GM23338 (cell line): Measurements from ENCODE around the gene HMGN1. TPM values are rescaled to one million over a fixed set of nuclear protein-coding genes. Genes with fewer than 3 reads are reported as not detected.

Experiments
- ATAC-seq: fragments of 200-7000 bp; cut with Tn5 transposase; 3 replicates; pipeline ENCODE4 v1.9.1; 2020
- DNase-seq: peaks from one replicate; pipeline ENCODE4 v3.0.0-alpha.2; 2015; ENCODE audit warnings: low spot score
- H2AFZ ChIP-seq: fragments of 200-600 bp; sonication (generic); 2 replicates; pipeline ENCODE4 v1.8.0; 2016; ENCODE audit warnings: antibody characterized with exemption, mild to moderate bottlenecking, moderate library complexity
- H3F3A ChIP-seq: fragments of 200-600 bp; sonication (generic); replicated peaks from 2 replicates; pipeline ENCODE4 v1.8.0; 2017; ENCODE audit warnings: antibody characterized with exemption, mixed run types, low read depth
- H3K27ac ChIP-seq: fragments of 200-600 bp; sonication (generic); 2 replicates; pipeline ENCODE4 v1.6.1; 2016; ENCODE audit warnings: low read depth
- H3K27me3 ChIP-seq: fragments of 200-600 bp; sonication (generic); 2 replicates; pipeline ENCODE4 v1.8.0; 2016; ENCODE audit warnings: mild to moderate bottlenecking, mixed run types, moderate library complexity; ENCODE audit not compliant: insufficient read depth
- H3K36me3 ChIP-seq: fragments of 200-600 bp; sonication (generic); 2 replicates; pipeline ENCODE4 v1.8.0; 2016; ENCODE audit warnings: mild to moderate bottlenecking; ENCODE audit not compliant: insufficient read depth
- H3K4me1 ChIP-seq: fragments of 200-600 bp; sonication (generic); 2 replicates; pipeline ENCODE4 v1.8.0; 2016; ENCODE audit warnings: mild to moderate bottlenecking, moderate library complexity; ENCODE audit not compliant: insufficient read depth
- H3K4me2 ChIP-seq: fragments of 200-600 bp; sonication (generic); 2 replicates; pipeline ENCODE4 v1.7.1; 2017; ENCODE audit warnings: mixed run types
- H3K4me3 ChIP-seq: fragments of 200-600 bp; sonication (generic); 2 replicates; pipeline ENCODE4 v1.6.1; 2016; ENCODE audit warnings: mixed run types
- H3K79me2 ChIP-seq: fragments of 200-600 bp; sonication (generic); replicated peaks from 2 replicates; pipeline ENCODE4 v1.8.0; 2017; ENCODE audit warnings: mild to moderate bottlenecking; ENCODE audit not compliant: insufficient read depth
- H3K9me2 ChIP-seq: fragments of 200-600 bp; sonication (generic); 2 replicates; pipeline ENCODE4 v1.8.0; 2017; ENCODE audit not compliant: insufficient read depth
- H4K20me1 ChIP-seq: fragments of 200-600 bp; sonication (generic); replicated peaks from 2 replicates; pipeline ENCODE4 v1.8.0; 2017; ENCODE audit warnings: mild to moderate bottlenecking; ENCODE audit not compliant: insufficient read depth
- H3K27ac Mint-ChIP-seq: 2 replicates; pipeline ENCODE4 v1.8.0; 2020; ENCODE audit warnings: inconsistent platforms, mild to moderate bottlenecking, moderate library complexity, mixed read lengths
- H3K27me3 Mint-ChIP-seq: 3 replicates; pipeline ENCODE4 v1.8.0; 2022; ENCODE audit warnings: low read depth, mild to moderate bottlenecking, moderate library complexity, mixed read lengths, inconsistent platforms; ENCODE audit not compliant: insufficient read depth, poor library complexity
- H3K36me3 Mint-ChIP-seq: 3 replicates; pipeline ENCODE4 v1.8.0; 2021; ENCODE audit warnings: low read depth, mild to moderate bottlenecking, inconsistent platforms, moderate library complexity, mixed read lengths
- H3K4me1 Mint-ChIP-seq: 3 replicates; pipeline ENCODE4 v1.8.0; 2020; ENCODE audit warnings: mild to moderate bottlenecking, inconsistent platforms, mixed read lengths
- H3K4me3 Mint-ChIP-seq: 3 replicates; pipeline ENCODE4 v1.8.0; 2021; ENCODE audit warnings: moderate library complexity, mild to moderate bottlenecking, inconsistent platforms, mixed read lengths
- H3K9me3 Mint-ChIP-seq: 3 replicates; pipeline ENCODE4 v1.8.0; 2020; ENCODE audit warnings: moderate library complexity, mild to moderate bottlenecking, inconsistent platforms, mixed read lengths
- CREB1 ChIP-seq: fragments of 250-450 bp; sonication (Bioruptor Pico); IDR thresholded peaks from 2 replicates; pipeline ENCODE4 v1.5.0; 2020; ENCODE audit warnings: low read depth, mild to moderate bottlenecking, moderate library complexity
- CTCF ChIP-seq, 2 experiments: fragments of 200-600 bp in 1 of 2; sonication (generic) in 1 of 2; conservative IDR thresholded peaks; 2 replicates each; pipeline versions ENCODE4 v1.5.1 to v1.6.1; 2016 to 2017; ENCODE audit warnings: antibody characterized with exemption in 2 of 2, low read depth in 2 of 2, mild to moderate bottlenecking in 2 of 2, moderate library complexity in 1 of 2
- ETS1 ChIP-seq: IDR thresholded peaks from 2 replicates; pipeline ENCODE4 v1.6.1; 2016; ENCODE audit warnings: antibody characterized with exemption
- EZH2 ChIP-seq: fragments of 200-600 bp; sonication (generic); IDR thresholded peaks from one replicate; pipeline ENCODE4 v1.8.0; 2017; ENCODE audit warnings: antibody characterized with exemption, mild to moderate bottlenecking, low read depth; ENCODE audit not compliant: unreplicated experiment
- EZH2phosphoT487 ChIP-seq: fragments of 200-600 bp; sonication (generic); IDR thresholded peaks from one replicate; pipeline ENCODE4 v1.8.1; 2018; ENCODE audit warnings: antibody characterized with exemption; ENCODE audit not compliant: unreplicated experiment
- JUNB ChIP-seq: IDR thresholded peaks from one replicate; pipeline ENCODE4 v1.6.1; 2016; ENCODE audit warnings: antibody characterized with exemption; ENCODE audit not compliant: unreplicated experiment
- NANOG ChIP-seq: IDR thresholded peaks from 2 replicates; pipeline ENCODE4 v1.6.1; 2016; ENCODE audit warnings: antibody characterized with exemption, borderline replicate concordance
- POLR2AphosphoS5 ChIP-seq: IDR thresholded peaks from 2 replicates; pipeline ENCODE4 v1.6.1; 2016; ENCODE audit warnings: antibody characterized with exemption, low read depth
- REST ChIP-seq: IDR thresholded peaks from one replicate; pipeline ENCODE4 v1.6.1; 2018; ENCODE audit warnings: antibody characterized with exemption; ENCODE audit not compliant: unreplicated experiment
- STAT1 ChIP-seq: IDR thresholded peaks from one replicate; pipeline ENCODE4 v1.6.1; 2016; ENCODE audit warnings: antibody characterized with exemption; ENCODE audit not compliant: unreplicated experiment
- ZNF114 ChIP-seq: fragments of 250-450 bp; sonication (Bioruptor Pico); IDR thresholded peaks from 2 replicates; pipeline ENCODE4 v1.5.0; 2020; ENCODE audit warnings: mild to moderate bottlenecking, moderate library complexity
- ZNF331 ChIP-seq: fragments of 250-450 bp; sonication (Bioruptor Pico); IDR thresholded peaks from 2 replicates; pipeline ENCODE4 v1.5.0; 2020; ENCODE audit warnings: low read depth, mild to moderate bottlenecking, moderate library complexity
- ZNF462 ChIP-seq: fragments of 250-450 bp; sonication (Bioruptor Pico); IDR thresholded peaks from 2 replicates; pipeline ENCODE4 v1.5.0; 2020; ENCODE audit warnings: mild to moderate bottlenecking, moderate library complexity
- polyA plus RNA-seq: library from polyadenylated mRNA; unstranded; fragments of >200 nt; fragmentation: Nextera tagmentation; extraction: Ambion mirVana; gene quantifications from 2 replicates; pipeline ENCODE4 v1.2.1, GENCODE V29; 2016
- total RNA-seq: library from RNA; depleted of rRNA; stranded (reverse); fragments of >200 nt; shearing (Covaris generic); gene quantifications from 2 replicates; pipeline ENCODE4 v1.2.3, GENCODE V29; 2014

Gene HMGN1
- total and polyA plus RNA-seq, 2 experiments from 2014 or later = 403 to 889 TPM

GRCh38 chr21:39364949-39365348 lies 16.1 kb upstream of the HMGN1 start:
- H3K4me1 Mint-ChIP-seq = no peaks in the 10 kb centered on the region; the same call in 2 of the 3 replicates

More at GRCh38 chr21:39364949-39365348, 16.1 kb upstream of the HMGN1 start:
- Mint-ChIP-seq H3K4me3 (no peak overlapping the region), H3K9me3 (no peaks in the 10 kb centered on the region), H3K27ac (no peak overlapping the region), H3K36me3 (no peaks in the 10 kb centered on the region), H3K27me3 (peaks cover 2% of the 10 kb centered on the region)
- no peak overlapping the region for H2AFZ ChIP-seq
- H3K9me2 ChIP-seq = no peaks in the 10 kb centered on the region
- H3K4me2 ChIP-seq = no peak overlapping the region
- TF ChIP-seq CREB1 (CRISPR knock-in tag) (no peak), EZH2 (no peak), POLR2AphosphoS5 (no peak), STAT1 (no peak), EZH2phosphoT487 (no peak), CTCF (conservative IDR thresholded peaks at IDR 0.05; ENCODE audit: low read depth in 2 of 2) (no peak), ZNF114 (CRISPR knock-in tag) (no peak), ZNF331 (no peak), JUNB (no peak), ETS1 (no peak), NANOG (no peak), REST (no peak), ZNF462 (CRISPR knock-in tag) (no peak)
- no peak overlapping the region for H3K27ac ChIP-seq
- H3K27me3 ChIP-seq = no peaks in the 10 kb centered on the region
- no peak for ATAC-seq
- H3K4me1 ChIP-seq = no peaks in the 10 kb centered on the region
- no peaks in the 10 kb centered on the region for H3K36me3 ChIP-seq
- no peak for DNase-seq
- no peaks in the 10 kb centered on the region; the same call in 1 of the 2 replicates for H3F3A ChIP-seq
- H4K20me1 ChIP-seq = no peaks in the 10 kb centered on the region
- no peak overlapping the region for H3K4me3 ChIP-seq
- no peaks in the 10 kb centered on the region for H3K79me2 ChIP-seq
